Neural cell (in vitro differentiated cells): ENCODE results near the gene NHS. TPM values are rescaled to one million over a fixed set of nuclear protein-coding genes. Genes with fewer than 3 reads are reported as not detected.

Experiments
- H2AFZ ChIP-seq: fragments of 200-600, 300-800 bp; sonication (generic), shearing (Covaris generic); 2 replicates; pipeline ENCODE4 v1.6.0; 2014; ENCODE audit warnings: low read depth, mild to moderate bottlenecking, antibody characterized with exemption, low read length, moderate library complexity
- H3F3A ChIP-seq: fragments of 200-600 bp; shearing (Covaris generic); 2 replicates; pipeline ENCODE4 v1.6.1; 2016; ENCODE audit warnings: mild to moderate bottlenecking, moderate library complexity, mixed read lengths, antibody characterized with exemption, low read length; ENCODE audit not compliant: insufficient read depth, poor library complexity, severe bottlenecking
- H3K27ac ChIP-seq: fragments of 200-600, 300-800 bp; sonication (generic), shearing (Covaris generic); 2 replicates; pipeline ENCODE4 v1.5.1; 2014; ENCODE audit warnings: mild to moderate bottlenecking, low read length, moderate library complexity
- H3K27me3 ChIP-seq: fragments of 300-800, 200-600 bp; sonication (generic), shearing (Covaris generic); 2 replicates; pipeline ENCODE4 v1.6.0; 2014; ENCODE audit warnings: mild to moderate bottlenecking, low read depth, low read length, moderate library complexity; ENCODE audit not compliant: insufficient read depth
- H3K36me3 ChIP-seq: fragments of 300-800, 200-600 bp; sonication (generic), shearing (Covaris generic); 2 replicates; pipeline ENCODE4 v1.5.1; 2014; ENCODE audit warnings: mild to moderate bottlenecking, antibody characterized with exemption, low read length, moderate library complexity; ENCODE audit not compliant: insufficient read depth
- H3K4me2 ChIP-seq: fragments of 300-800, 200-600 bp; sonication (generic), shearing (Covaris generic); 2 replicates; pipeline ENCODE4 v1.6.0; 2014; ENCODE audit warnings: mild to moderate bottlenecking, low read length
- H3K4me3 ChIP-seq: fragments of 300-800, 200-600 bp; sonication (generic), shearing (Covaris generic); 2 replicates; pipeline ENCODE4 v1.5.1; 2014; ENCODE audit warnings: mild to moderate bottlenecking, low read length, moderate library complexity
- H3K79me2 ChIP-seq: fragments of 200-600 bp; shearing (Covaris generic); replicated peaks from 2 replicates; pipeline ENCODE4 v1.6.0; 2014; ENCODE audit warnings: mild to moderate bottlenecking, low read length, moderate library complexity; ENCODE audit not compliant: insufficient read depth
- H3K9ac ChIP-seq: fragments of 300-800, 200-600 bp; sonication (generic), shearing (Covaris generic); 2 replicates; pipeline ENCODE4 v1.6.1; 2016; ENCODE audit warnings: mild to moderate bottlenecking, low read length, mixed read lengths
- H3K9me2 ChIP-seq: fragments of 200-600 bp; shearing (Covaris generic); 2 replicates; pipeline ENCODE4 v1.6.1; 2016; ENCODE audit warnings: mild to moderate bottlenecking, low read length, mixed read lengths; ENCODE audit not compliant: insufficient read depth
- H3K9me3 ChIP-seq: fragments of 200-600, 300-800 bp; sonication (generic), shearing (Covaris generic); 2 replicates; pipeline ENCODE4 v1.6.1; 2016; ENCODE audit warnings: mild to moderate bottlenecking, mixed run types, low read length, moderate library complexity, mixed read lengths
- H4K20me1 ChIP-seq: fragments of 200-600 bp; shearing (Covaris generic); 2 replicates; pipeline ENCODE4 v1.6.1; 2016; ENCODE audit warnings: mild to moderate bottlenecking, mixed run types; ENCODE audit not compliant: insufficient read depth
- CTCF ChIP-seq: fragments of 450-650 bp; IDR thresholded peaks from 2 replicates; pipeline ENCODE4 v1.5.1; 2014; ENCODE audit warnings: antibody characterized with exemption, mild to moderate bottlenecking, moderate library complexity; ENCODE audit not compliant: poor library complexity, severe bottlenecking
- EP300 ChIP-seq: fragments of 450-650 bp; conservative IDR thresholded peaks from 2 replicates; pipeline ENCODE4 v1.6.1; 2014; ENCODE audit warnings: antibody characterized with exemption, mild to moderate bottlenecking, moderate library complexity; ENCODE audit not compliant: poor library complexity, severe bottlenecking
- EZH2 ChIP-seq: fragments of 200-600, 300-800 bp; shearing (Covaris generic), sonication (generic); IDR thresholded peaks from 2 replicates; pipeline ENCODE4 v1.6.1; 2014; ENCODE audit warnings: antibody characterized with exemption, low read length, borderline replicate concordance, mild to moderate bottlenecking; ENCODE audit not compliant: insufficient read depth, poor library complexity, severe bottlenecking
- MXI1 ChIP-seq: fragments of 450-650 bp; conservative IDR thresholded peaks from 2 replicates; pipeline ENCODE4 v1.6.1; 2014; ENCODE audit warnings: antibody characterized with exemption, mild to moderate bottlenecking; ENCODE audit not compliant: poor library complexity, severe bottlenecking
- POLR2AphosphoS5 ChIP-seq: IDR thresholded peaks from 2 replicates; pipeline ENCODE4 v1.6.1; 2012
- RAD21 ChIP-seq: fragments of 450-650 bp; conservative IDR thresholded peaks from 2 replicates; pipeline ENCODE4 v1.6.1; 2014; ENCODE audit warnings: antibody characterized with exemption, mild to moderate bottlenecking, moderate library complexity
- REST ChIP-seq: IDR thresholded peaks from 2 replicates; pipeline ENCODE4 v1.6.1; 2012; ENCODE audit warnings: borderline replicate concordance
- SMC3 ChIP-seq: fragments of 450-650 bp; conservative IDR thresholded peaks from 2 replicates; pipeline ENCODE4 v1.6.1; 2014; ENCODE audit warnings: antibody characterized with exemption, mild to moderate bottlenecking, moderate library complexity; ENCODE audit not compliant: poor library complexity
- TAF1 ChIP-seq: IDR thresholded peaks from 2 replicates; pipeline ENCODE4 v1.6.1; 2012; ENCODE audit warnings: low read depth
- polyA plus RNA-seq: library from polyadenylated mRNA; depleted of rRNA; stranded (reverse); fragments of >200 nt; gene quantifications from 2 replicates; pipeline ENCODE4 v1.2.3, GENCODE V29; 2014

The NHS gene
- polyA plus RNA-seq, 1 donor from 2014 or later, result 1.9 TPM

GRCh38 chrX:17372052-17372451 lies 2.9 kb upstream of the NHS start:
- H3K27me3 ChIP-seq, result peaks cover 11% of the 10 kb centered on the region
- no peak overlapping the region for H3K27ac ChIP-seq
- no peak overlapping the region for H3K9ac ChIP-seq
- no peaks in the 10 kb centered on the region for H3K36me3 ChIP-seq
- H3K4me3 ChIP-seq, result no peak overlapping the region
- TF ChIP-seq POLR2AphosphoS5 (no peak), EZH2 (no peak)
- no peak overlapping the region for H2AFZ ChIP-seq
- no peaks in the 10 kb centered on the region for H3K9me2 ChIP-seq
- no peaks in the 10 kb centered on the region for H3K9me3 ChIP-seq
- H3K79me2 ChIP-seq, result no peaks in the 10 kb centered on the region
- H3K4me2 ChIP-seq, result no peak overlapping the region
- no peaks in the 10 kb centered on the region for H3F3A ChIP-seq
- no peaks in the 10 kb centered on the region for H4K20me1 ChIP-seq

- Histone ChIP-seq H3K9ac (no peak overlapping the region), H3K27ac (no peak overlapping the region), H3K36me3 (no peaks in the 10 kb centered on the region), H3K27me3 (peaks cover 22% of the 10 kb centered on the region), H2AFZ (no peak overlapping the region), H3K4me2 (no peak overlapping the region), H3K4me3 (no peak overlapping the region), H3K9me3 (no peaks in the 10 kb centered on the region), H3K79me2 (no peaks in the 10 kb centered on the region), H4K20me1 (no peaks in the 10 kb centered on the region), H3K9me2 (no peaks in the 10 kb centered on the region), H3F3A (no peaks in the 10 kb centered on the region)
- TF ChIP-seq CTCF (no peak), SMC3 (no peak), RAD21 (no peak), MXI1 (no peak), REST (no peak), EZH2 (no peak), POLR2AphosphoS5 (no peak), EP300 (no peak), TAF1 (no peak)
These were observed 1.7 kb upstream of the NHS start for GRCh38 chrX:17373337-17373736.

- TF ChIP-seq RAD21 (no peak), EP300 (no peak), CTCF (no peak), MXI1 (no peak), POLR2AphosphoS5 (no peak), SMC3 (no peak), EZH2 (no peak), REST (no peak), TAF1 (no peak)
- Histone ChIP-seq H4K20me1 (no peaks in the 10 kb centered on the region), H3K9me3 (no peaks in the 10 kb centered on the region), H3K4me3 (peak overlapping the region; percentile 74), H3K27ac (no peak overlapping the region), H3K9ac (peak overlapping the region; percentile 48), H2AFZ (no peak overlapping the region), H3K9me2 (no peaks in the 10 kb centered on the region), H3K27me3 (peaks cover 22% of the 10 kb centered on the region), H3K4me2 (no peak overlapping the region), H3F3A (no peaks in the 10 kb centered on the region), H3K36me3 (no peaks in the 10 kb centered on the region), H3K79me2 (no peaks in the 10 kb centered on the region)
These were observed 302 bp downstream of the NHS start for GRCh38 chrX:17375367-17375636.
